Measurements from ENCODE around the gene TM7SF2. TPM values are rescaled to one million over a fixed set of nuclear protein-coding genes. Genes with fewer than 3 reads are reported as not detected.

The TM7SF2 gene
- total and polyA plus RNA-seq, 2 of the 13 experiments (the other 11 are each of a cell fraction or from before 2014, with no cell fraction given) = 56.0 to 66.9 TPM

- TF ChIP-seq ZNF10 (CRISPR knock-in tag; IDR thresholded peaks at IDR 0.05; ENCODE audit: borderline replicate concordance, low read depth) (no peak), ZNF777 (CRISPR knock-in tag; IDR thresholded peaks at IDR 0.05) (peak; percentile 75), MLXIP (CRISPR knock-in tag; IDR thresholded peaks at IDR 0.05; ENCODE audit: borderline replicate concordance) (0 out of 2 replicates have a peak, but pooled peaks have one; percentile 27), ZNF569 (CRISPR knock-in tag; IDR thresholded peaks at IDR 0.05; ENCODE audit: borderline replicate concordance) (no peak), MYPOP (CRISPR knock-in tag; IDR thresholded peaks at IDR 0.05) (peak; percentile 56; the same call in 1 of the 2 replicates), USF2 (IDR thresholded peaks at IDR 0.05; ENCODE audit: low read depth, low read length) (no peak), USF2 (CRISPR knock-in tag; IDR thresholded peaks at IDR 0.05; ENCODE audit: borderline replicate concordance) (no peak), MXI1 (IDR thresholded peaks at IDR 0.05; ENCODE audit: borderline replicate concordance, low read depth, low read length) (peak; percentile 26; the same call in 1 of the 3 replicates), FOXM1 (CRISPR knock-in tag; IDR thresholded peaks at IDR 0.05) (no peak), ZNF768 (CRISPR knock-in tag; IDR thresholded peaks at IDR 0.05) (0 out of 2 replicates have a peak, but pooled peaks have one; percentile 61), TFDP2 (CRISPR knock-in tag; IDR thresholded peaks at IDR 0.05) (peak; percentile 57; the same call in 1 of the 2 replicates), KLF11 (CRISPR knock-in tag; IDR thresholded peaks at IDR 0.05) (no peak), NFATC3 (CRISPR knock-in tag; IDR thresholded peaks at IDR 0.05) (no peak), ZXDC (CRISPR knock-in tag; IDR thresholded peaks at IDR 0.05) (no peak), TOPORS (CRISPR knock-in tag; IDR thresholded peaks at IDR 0.05) (no peak), ZNF790 (CRISPR knock-in tag; IDR thresholded peaks at IDR 0.05; ENCODE audit: borderline replicate concordance) (no peak), NR0B2 (CRISPR knock-in tag; IDR thresholded peaks at IDR 0.05) (peak; percentile 78; the same call in 1 of the 2 replicates), SMYD3 (CRISPR knock-in tag; IDR thresholded peaks at IDR 0.05) (no peak)
These were observed 1.1 kb downstream of the TM7SF2 start (continued) for GRCh38 chr11:65112546-65113360.

Measured in HepG2 (cell line).